GM12892 (cell line): ENCODE measurements around the gene FAM240A.

Source experiments
- POLR2A ChIP-seq: IDR thresholded peaks from 2 replicates; pipeline ENCODE4 v1.6.1; 2011; ENCODE audit warnings: low read depth, low read length, control low read depth
- TAF1 ChIP-seq: IDR thresholded peaks from 2 replicates; pipeline ENCODE4 v1.6.1; 2011; ENCODE audit warnings: low read depth, mild to moderate bottlenecking, control low read depth, low read length, borderline replicate concordance

- no peak for TF ChIP-seq POLR2A
- TF ChIP-seq TAF1: no peak
Observed at GRCh38 chr3:46575577-46576222, 36.6 kb upstream of the FAM240A start.
